Common myeloid progenitor, CD34-positive (primary cell): Measurements from ENCODE around the gene CHDH.

Experiments
- CTCF ChIA-PET: fragments of 350-600 bp; sonication (Branson Sonifier 250); formaldehyde crosslinking; loops from one replicate; lab custom pipeline; 2021; ENCODE audit warnings: antibody characterized with exemption; lab: Charles Lee
- POLR2A ChIA-PET: fragments of 350-600 bp; sonication (Branson Sonifier 250); formaldehyde crosslinking; loops from one replicate; lab custom pipeline; 2021; ENCODE audit warnings: antibody characterized with exemption; lab: Charles Lee
- DNase-seq, 3 donors: peaks; one replicate each; pipeline versions ENCODE4 v3.0.0 to v3.0.0-alpha.2; 2013
- H3K27ac ChIP-seq, 2 experiments: 1 replicate in 1 of 2; 2 replicates in 1 of 2; pipeline ENCODE4 v1.7.0; 2013; ENCODE audit warnings: inconsistent platforms in 2 of 2, low read length in 2 of 2, mild to moderate bottlenecking in 2 of 2, low read depth in 1 of 2, moderate library complexity in 1 of 2; ENCODE audit not compliant: severe bottlenecking in 2 of 2, insufficient read depth in 1 of 2, poor library complexity in 1 of 2
- H3K27me3 ChIP-seq, 5 experiments: replicated peaks in 2 of 5; 1 replicate in 3 of 5; 2 replicates in 2 of 5; pipeline versions ENCODE4 v1.6.1 to v1.7.0; 2013; ENCODE audit warnings: low read length in 4 of 5, mild to moderate bottlenecking in 2 of 5, moderate library complexity in 2 of 5, inconsistent platforms in 1 of 5; ENCODE audit not compliant: insufficient read depth in 5 of 5, control insufficient read depth in 4 of 5
- H3K36me3 ChIP-seq, 4 experiments: 1 replicate in 2 of 4; 2 replicates in 2 of 4; pipeline versions ENCODE4 v1.6.1 to v1.7.0; 2013; ENCODE audit warnings: low read length in 3 of 4, control low read depth in 1 of 4, mild to moderate bottlenecking in 1 of 4; ENCODE audit not compliant: control insufficient read depth in 4 of 4, insufficient read depth in 4 of 4
- H3K4me1 ChIP-seq, 4 experiments: 1 replicate in 3 of 4; 2 replicates in 1 of 4; pipeline versions ENCODE4 v1.6.1 to v1.7.1; 2013; ENCODE audit warnings: low read length in 3 of 4, mild to moderate bottlenecking in 3 of 4, control low read depth in 1 of 4, inconsistent platforms in 1 of 4, moderate library complexity in 1 of 4; ENCODE audit not compliant: control insufficient read depth in 4 of 4, insufficient read depth in 4 of 4; ENCODE audit errors: control extremely low read depth in 1 of 4
- H3K4me3 ChIP-seq, 7 experiments: 1 replicate in 4 of 7; 2 replicates in 3 of 7; pipeline versions ENCODE4 v1.5.1 to v1.7.0; 2013; ENCODE audit warnings: mild to moderate bottlenecking in 7 of 7, low read length in 6 of 7, moderate library complexity in 6 of 7, inconsistent platforms in 2 of 7, low read depth in 2 of 7, control low read depth in 1 of 7; ENCODE audit not compliant: insufficient read depth in 4 of 7, control insufficient read depth in 1 of 7; ENCODE audit errors: extremely low read depth in 1 of 7
- H3K9me3 ChIP-seq, 5 experiments: 1 replicate in 4 of 5; 2 replicates in 1 of 5; pipeline versions ENCODE4 v1.6.1 to v1.7.1; 2013; ENCODE audit warnings: low read length in 4 of 5, mild to moderate bottlenecking in 2 of 5, inconsistent platforms in 1 of 5, low read depth in 1 of 5, moderate library complexity in 1 of 5; ENCODE audit not compliant: control insufficient read depth in 4 of 5, insufficient read depth in 2 of 5; ENCODE audit errors: control extremely low read depth in 1 of 5
- WGBS: methylation state at CpG from one replicate; pipeline ENCODE4 v1.1.5; 2013; ENCODE audit not compliant: insufficient coverage; 5-methylcytosine and 5-hydroxymethylcytosine counted together

The CHDH gene

GRCh38 chr3:53834429-53835095, 11.7 kb downstream of the CHDH start:
- CTCF ChIA-PET: no interaction called here
- DNase-seq: no peak
- Histone ChIP-seq H3K27ac (no peak overlapping the region), H3K4me3 (no peak overlapping the region), H3K9me3 (no peaks in the 10 kb centered on the region), H3K36me3 (no peaks in the 10 kb centered on the region), H3K4me1 (peaks cover 0 to 3% (median 0%) of the 10 kb centered on the region in 4 experiments), H3K27me3 (peaks cover 0 to 4% (median 0%) of the 10 kb centered on the region in 5 experiments)
- POLR2A ChIA-PET: no interaction called here
- 85% methylated on average over 6 of the region's 6 CpGs for WGBS

DNA sequence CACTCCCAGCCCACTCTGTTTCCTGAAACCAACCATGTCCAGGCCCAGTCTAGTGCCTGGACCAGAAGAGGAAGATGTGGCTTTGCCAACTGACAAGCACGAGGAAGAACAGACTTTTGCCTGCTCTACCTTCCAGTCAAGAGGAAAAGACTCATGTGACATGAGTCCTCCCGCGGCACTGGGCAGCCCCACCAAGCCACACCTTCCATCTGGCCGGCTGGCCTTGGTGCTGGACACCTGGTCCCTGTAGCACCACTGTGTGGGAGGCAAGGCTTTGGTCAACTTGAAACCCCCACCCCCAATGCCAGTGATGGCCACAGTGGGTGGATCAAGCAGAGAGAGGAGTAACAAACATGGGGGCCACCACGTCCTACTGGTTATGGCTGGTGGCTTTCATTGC, 12.5 kb downstream of the CHDH start:
- Histone ChIP-seq H3K36me3 (no peaks in the 10 kb centered on the region), H3K27ac (no peak overlapping the region), H3K4me3 (no peak overlapping the region), H3K9me3 (no peaks in the 10 kb centered on the region), H3K27me3 (peaks cover 0 to under 1% (median 0%) of the 10 kb centered on the region in 5 experiments), H3K4me1 (peaks cover 0 to 3% (median 0%) of the 10 kb centered on the region in 4 experiments)
- POLR2A ChIA-PET: no interaction called here
- 75% methylated on average over 3 of the region's 5 CpGs for WGBS
- DNase-seq: no peak
- CTCF ChIA-PET: no interaction called here

DNA sequence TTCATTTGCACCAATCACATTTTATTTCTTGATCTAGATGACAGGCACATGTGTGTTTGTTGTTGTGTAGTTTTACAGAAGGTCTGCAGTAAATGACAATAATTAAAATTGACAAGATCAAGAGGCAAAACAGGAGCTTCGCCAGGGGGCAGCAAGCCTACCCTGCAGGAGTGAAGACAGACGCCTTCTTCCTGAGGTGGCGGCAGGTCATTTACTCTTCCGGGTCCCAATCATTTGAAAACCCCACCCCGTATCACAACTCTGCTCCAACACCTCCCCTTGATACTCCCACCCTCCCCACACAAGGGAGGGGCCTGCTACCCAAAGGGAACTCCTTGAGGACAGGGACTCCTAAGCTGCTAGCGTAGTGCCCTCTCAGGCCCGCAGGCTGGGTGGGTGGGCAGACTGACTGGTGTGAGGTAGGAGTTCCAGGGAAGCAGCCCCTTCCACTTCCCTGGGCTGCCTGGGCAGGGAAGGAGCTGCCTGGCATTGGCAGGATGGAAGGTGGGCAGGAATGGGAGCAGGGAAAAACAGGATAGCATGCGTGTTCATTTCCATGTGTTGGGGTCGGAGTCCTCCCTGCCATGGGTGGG, 13.1 kb downstream of the CHDH start:
- POLR2A ChIA-PET: no interaction called here
- CTCF ChIA-PET: no interaction called here
- H3K36me3 ChIP-seq: no peaks in the 10 kb centered on the region
- no peaks in the 10 kb centered on the region for H3K27me3 ChIP-seq
- no peaks in the 10 kb centered on the region for H3K9me3 ChIP-seq
- 97% methylated on average over 7 of the region's 9 CpGs for WGBS
- no peak for DNase-seq
- H3K4me1 ChIP-seq: peaks cover 0 to 3% (median 0%) of the 10 kb centered on the region in 4 experiments
- no peak overlapping the region for H3K4me3 ChIP-seq
- no peak overlapping the region for H3K27ac ChIP-seq

- Histone ChIP-seq H3K27me3 (peaks cover 0 to 1% (median 0%) of the 10 kb centered on the region in 5 experiments), H3K4me1 (peaks cover 0 to 3% (median 0%) of the 10 kb centered on the region in 4 experiments), H3K4me3 (no peak overlapping the region), H3K36me3 (no peaks in the 10 kb centered on the region), H3K9me3 (no peaks in the 10 kb centered on the region), H3K27ac (no peak overlapping the region)
- DNase-seq: no peak
- ChIA-PET POLR2A (no interaction called here), CTCF (interaction anchor here (0.6 kb wide), 1 partner anchor 748 kb away, joined by 4 read pairs; no protein-coding TSS in a partner anchor)
- WGBS: 98% methylated on average over 6 of the region's 6 CpGs
Observed at GRCh38 chr3:53830944-53831343, 15.3 kb downstream of the CHDH start.

DNA sequence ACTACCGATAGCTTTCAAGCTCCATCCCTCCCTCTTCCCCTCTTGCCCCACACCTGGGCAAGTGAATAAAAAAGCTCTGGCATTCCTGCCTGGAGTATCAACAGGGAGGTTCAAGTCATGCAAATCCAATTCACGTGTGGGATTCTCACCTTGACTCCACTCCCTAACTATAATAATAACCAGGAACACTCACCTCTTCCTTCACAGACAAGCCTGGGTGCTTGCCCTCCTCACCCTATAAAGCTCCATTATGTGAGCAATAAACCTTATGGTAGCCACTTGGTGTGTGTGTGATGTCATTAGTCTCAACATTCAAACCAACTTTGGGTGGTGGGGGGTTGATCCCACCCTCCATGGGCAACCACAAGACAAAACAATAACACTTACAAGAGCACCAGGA, 16.6 kb downstream of the CHDH start:
- POLR2A ChIA-PET: no interaction called here
- H3K27me3 ChIP-seq: peaks cover 0 to 1% (median 0%) of the 10 kb centered on the region in 5 experiments

GRCh38 chr3:53828581-53828980, 17.6 kb downstream of the CHDH start:
- no peaks in the 10 kb centered on the region for H3K36me3 ChIP-seq
- ChIA-PET CTCF (no interaction called here), POLR2A (no interaction called here)
- peaks cover 0 to 2% (median 0%) of the 10 kb centered on the region in 5 experiments for H3K9me3 ChIP-seq
- H3K4me1 ChIP-seq: peaks cover 0 to 2% (median 0%) of the 10 kb centered on the region in 4 experiments
- no peak for DNase-seq
- no peak overlapping the region for H3K4me3 ChIP-seq
- no peak overlapping the region for H3K27ac ChIP-seq
- WGBS: no CpG with 5 or more reads among the region's 1 CpG
- peaks cover 0 to 1% (median 0%) of the 10 kb centered on the region in 5 experiments for H3K27me3 ChIP-seq

More for the DNA sequence above, 16.6 kb downstream of the CHDH start:
- DNase-seq: no peak
- H3K4me3 ChIP-seq: no peak overlapping the region
- H3K27ac ChIP-seq: no peak overlapping the region
- H3K9me3 ChIP-seq: peaks cover 0 to 2% (median 0%) of the 10 kb centered on the region in 5 experiments
- peaks cover 0 to 3% (median 0%) of the 10 kb centered on the region in 4 experiments for H3K4me1 ChIP-seq
- WGBS: 100% methylated on average over 1 of the region's 2 CpGs
- no peaks in the 10 kb centered on the region for H3K36me3 ChIP-seq
- CTCF ChIA-PET: no interaction called here

- WGBS: no CpG with 5 or more reads among the region's 1 CpG
- POLR2A ChIA-PET: no interaction called here
Observed at GRCh38 chr3:53826048-53826447, 20.2 kb downstream of the CHDH start.

More at GRCh38 chr3:53826048-53826447, 20.2 kb downstream of the CHDH start:
- H3K9me3 ChIP-seq: peaks cover 0 to 2% (median 0%) of the 10 kb centered on the region in 5 experiments
- H3K27ac ChIP-seq: no peak overlapping the region
- no peaks in the 10 kb centered on the region for H3K36me3 ChIP-seq
- no peak overlapping the region for H3K4me3 ChIP-seq
- peaks cover 0 to 2% (median 0%) of the 10 kb centered on the region in 5 experiments for H3K27me3 ChIP-seq
- DNase-seq: no peak
- CTCF ChIA-PET: no interaction called here
- no peaks in the 10 kb centered on the region for H3K4me1 ChIP-seq
